GM12878 (cell line): Measurements from ENCODE around the gene FGD3. TPM values are rescaled to one million over a fixed set of nuclear protein-coding genes. Genes with fewer than 3 reads are reported as not detected.

Experiments
- BHLHE40 ChIP-seq, 2 experiments: fragments of 450-650 bp in 1 of 2; IDR thresholded peaks; 2 replicates each; pipeline ENCODE4 v1.6.1; 2011 to 2017; ENCODE audit warnings: low read depth in 2 of 2, borderline replicate concordance in 1 of 2, improper control_type of control experiment in 1 of 2, low read length in 1 of 2, mild to moderate bottlenecking in 1 of 2
- IKZF1 ChIP-seq: fragments of 450-650 bp; conservative IDR thresholded peaks from 2 replicates; pipeline ENCODE4 v1.6.1; 2017; ENCODE audit warnings: antibody characterized with exemption, mild to moderate bottlenecking
- KLF5 ChIP-seq: fragments of 450-650 bp; IDR thresholded peaks from 2 replicates; pipeline ENCODE4 v1.6.1; 2014; ENCODE audit warnings: mild to moderate bottlenecking; ENCODE audit not compliant: partially characterized antibody
- MEF2B ChIP-seq: fragments of 450-650 bp; IDR thresholded peaks from 2 replicates; pipeline ENCODE4 v1.6.1; 2018; ENCODE audit warnings: mild to moderate bottlenecking, moderate library complexity; ENCODE audit not compliant: partially characterized antibody, poor library complexity, severe bottlenecking
- MTA2 ChIP-seq: fragments of 450-650 bp; IDR thresholded peaks from 2 replicates; pipeline ENCODE4 v1.6.1; 2016; ENCODE audit warnings: low read depth, mild to moderate bottlenecking, moderate library complexity
- MYC ChIP-seq: IDR thresholded peaks from 2 replicates; pipeline ENCODE4 v1.6.1; 2011; ENCODE audit warnings: mild to moderate bottlenecking, low read length, moderate library complexity, inconsistent platforms; ENCODE audit not compliant: insufficient read depth, insufficient replicate concordance, insufficient read length, severe bottlenecking
- NBN ChIP-seq: fragments of 450-650 bp; IDR thresholded peaks from 2 replicates; pipeline ENCODE4 v1.6.1; 2016
- POLR2A ChIP-seq: IDR thresholded peaks from 2 replicates; pipeline ENCODE4 v1.6.1; 2011; ENCODE audit warnings: low read depth, mild to moderate bottlenecking, low read length
- POLR2AphosphoS5 ChIP-seq: IDR thresholded peaks from 2 replicates; pipeline ENCODE4 v1.6.1; 2011; ENCODE audit warnings: mild to moderate bottlenecking, low read length, inconsistent platforms
- RB1 ChIP-seq: fragments of 450-650 bp; formaldehyde crosslinking; IDR thresholded peaks from 2 replicates; pipeline ENCODE4 v1.6.1; 2017; ENCODE audit warnings: mild to moderate bottlenecking, borderline replicate concordance
- SUPT20H ChIP-seq: IDR thresholded peaks from 2 replicates; pipeline ENCODE4 v1.6.1; 2011; ENCODE audit warnings: low read depth, mild to moderate bottlenecking, low read length, moderate library complexity, borderline replicate concordance; ENCODE audit not compliant: control insufficient read depth
- TARDBP ChIP-seq: IDR thresholded peaks from 2 replicates; pipeline ENCODE4 v1.6.1; 2016; ENCODE audit warnings: borderline replicate concordance
- ZNF592 ChIP-seq: fragments of 450-650 bp; IDR thresholded peaks from 2 replicates; pipeline ENCODE4 v1.6.1; 2017; ENCODE audit warnings: mild to moderate bottlenecking, moderate library complexity
- polyA plus RNA-seq, 11 experiments: library from polyadenylated mRNA; depleted of rRNA in 4 of 11; unstranded in 6 of 11; stranded (reverse) in 5 of 11; fragments of >200 nt; fragmentation: Nextera tagmentation in 4 of 11; fragmentation: Illumina TruSeq in 1 of 11; extraction: Ambion mirVana in 4 of 11; extraction: Trizol in 1 of 11; gene quantifications; 1 replicate in 1 of 11; 2 replicates in 10 of 11; pipeline versions ENCODE4 v1.2.1 to v1.2.3, GENCODE V29; 2011 to 2016; ENCODE audit warnings: inconsistent platforms in 2 of 11, missing spikeins in 2 of 11, low read depth in 1 of 11
- total RNA-seq, 4 experiments: library from RNA; depleted of rRNA in 3 of 4; stranded (reverse); fragments of >200 nt in 3 of 4; fragmentation: Illumina TruSeq in 1 of 4; extraction: Trizol in 1 of 4; gene quantifications; 2 replicates each; pipeline versions ENCODE4 v1.2.1 to v1.2.3, GENCODE V29; 2013 to 2021
- TF ChIP-seq, protein P1 (sequence below): fragments of 450-650 bp; formaldehyde crosslinking; IDR thresholded peaks from 2 replicates; pipeline ENCODE4 v1.5.0; 2022; ENCODE audit warnings: mild to moderate bottlenecking, missing genetic modification characterization
- TF ChIP-seq, protein P2 (sequence below): IDR thresholded peaks from 2 replicates; pipeline ENCODE4 v1.6.1; 2012; ENCODE audit warnings: mild to moderate bottlenecking, low read depth, low read length

The FGD3 gene
- total and polyA plus RNA-seq, 10 of the 15 experiments (the other 5 are each of a cell fraction or from before 2014, with no cell fraction given), result 0.26 to 18.1 (median 12.4) TPM

- TF ChIP-seq, protein P1, sequence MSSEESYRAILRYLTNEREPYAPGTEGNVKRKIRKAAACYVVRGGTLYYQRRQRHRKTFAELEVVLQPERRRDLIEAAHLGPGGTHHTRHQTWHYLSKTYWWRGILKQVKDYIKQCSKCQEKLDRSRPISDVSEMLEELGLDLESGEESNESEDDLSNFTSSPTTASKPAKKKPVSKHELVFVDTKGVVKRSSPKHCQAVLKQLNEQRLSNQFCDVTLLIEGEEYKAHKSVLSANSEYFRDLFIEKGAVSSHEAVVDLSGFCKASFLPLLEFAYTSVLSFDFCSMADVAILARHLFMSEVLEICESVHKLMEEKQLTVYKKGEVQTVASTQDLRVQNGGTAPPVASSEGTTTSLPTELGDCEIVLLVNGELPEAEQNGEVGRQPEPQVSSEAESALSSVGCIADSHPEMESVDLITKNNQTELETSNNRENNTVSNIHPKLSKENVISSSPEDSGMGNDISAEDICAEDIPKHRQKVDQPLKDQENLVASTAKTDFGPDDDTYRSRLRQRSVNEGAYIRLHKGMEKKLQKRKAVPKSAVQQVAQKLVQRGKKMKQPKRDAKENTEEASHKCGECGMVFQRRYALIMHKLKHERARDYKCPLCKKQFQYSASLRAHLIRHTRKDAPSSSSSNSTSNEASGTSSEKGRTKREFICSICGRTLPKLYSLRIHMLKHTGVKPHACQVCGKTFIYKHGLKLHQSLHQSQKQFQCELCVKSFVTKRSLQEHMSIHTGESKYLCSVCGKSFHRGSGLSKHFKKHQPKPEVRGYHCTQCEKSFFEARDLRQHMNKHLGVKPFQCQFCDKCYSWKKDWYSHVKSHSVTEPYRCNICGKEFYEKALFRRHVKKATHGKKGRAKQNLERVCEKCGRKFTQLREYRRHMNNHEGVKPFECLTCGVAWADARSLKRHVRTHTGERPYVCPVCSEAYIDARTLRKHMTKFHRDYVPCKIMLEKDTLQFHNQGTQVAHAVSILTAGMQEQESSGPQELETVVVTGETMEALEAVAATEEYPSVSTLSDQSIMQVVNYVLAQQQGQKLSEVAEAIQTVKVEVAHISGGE (CRISPR knock-in tag), result no peak
- TF ChIP-seq SUPT20H, result no peak
- peak; percentile 84 for TF ChIP-seq POLR2A
- TF ChIP-seq TARDBP, result peak; percentile 77; the same call in 1 of the 2 replicates
- TF ChIP-seq POLR2AphosphoS5, result peak; percentile 91
- peak; percentile 92 for TF ChIP-seq IKZF1
- 0 out of 2 replicates have a peak, but pooled peaks have one; percentile 53 for TF ChIP-seq ZNF592
- TF ChIP-seq, protein P2, sequence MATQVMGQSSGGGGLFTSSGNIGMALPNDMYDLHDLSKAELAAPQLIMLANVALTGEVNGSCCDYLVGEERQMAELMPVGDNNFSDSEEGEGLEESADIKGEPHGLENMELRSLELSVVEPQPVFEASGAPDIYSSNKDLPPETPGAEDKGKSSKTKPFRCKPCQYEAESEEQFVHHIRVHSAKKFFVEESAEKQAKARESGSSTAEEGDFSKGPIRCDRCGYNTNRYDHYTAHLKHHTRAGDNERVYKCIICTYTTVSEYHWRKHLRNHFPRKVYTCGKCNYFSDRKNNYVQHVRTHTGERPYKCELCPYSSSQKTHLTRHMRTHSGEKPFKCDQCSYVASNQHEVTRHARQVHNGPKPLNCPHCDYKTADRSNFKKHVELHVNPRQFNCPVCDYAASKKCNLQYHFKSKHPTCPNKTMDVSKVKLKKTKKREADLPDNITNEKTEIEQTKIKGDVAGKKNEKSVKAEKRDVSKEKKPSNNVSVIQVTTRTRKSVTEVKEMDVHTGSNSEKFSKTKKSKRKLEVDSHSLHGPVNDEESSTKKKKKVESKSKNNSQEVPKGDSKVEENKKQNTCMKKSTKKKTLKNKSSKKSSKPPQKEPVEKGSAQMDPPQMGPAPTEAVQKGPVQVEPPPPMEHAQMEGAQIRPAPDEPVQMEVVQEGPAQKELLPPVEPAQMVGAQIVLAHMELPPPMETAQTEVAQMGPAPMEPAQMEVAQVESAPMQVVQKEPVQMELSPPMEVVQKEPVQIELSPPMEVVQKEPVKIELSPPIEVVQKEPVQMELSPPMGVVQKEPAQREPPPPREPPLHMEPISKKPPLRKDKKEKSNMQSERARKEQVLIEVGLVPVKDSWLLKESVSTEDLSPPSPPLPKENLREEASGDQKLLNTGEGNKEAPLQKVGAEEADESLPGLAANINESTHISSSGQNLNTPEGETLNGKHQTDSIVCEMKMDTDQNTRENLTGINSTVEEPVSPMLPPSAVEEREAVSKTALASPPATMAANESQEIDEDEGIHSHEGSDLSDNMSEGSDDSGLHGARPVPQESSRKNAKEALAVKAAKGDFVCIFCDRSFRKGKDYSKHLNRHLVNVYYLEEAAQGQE, result no peak
- TF ChIP-seq KLF5, result peak; percentile 81
- TF ChIP-seq MEF2B, result peak; percentile 81
- no peak for TF ChIP-seq MYC
- peak; percentile 89 for TF ChIP-seq MTA2
- no peak; the same call in 1 of the 2 replicates for TF ChIP-seq RB1
- TF ChIP-seq NBN, result peak; percentile 96
- peak; percentile 83 to 89; a peak in 3 of 4 replicates for TF ChIP-seq BHLHE40 (IDR thresholded peaks at IDR 0.05; ENCODE audit: borderline replicate concordance in 1 of 2, low read depth in 2 of 2, low read length in 1 of 2)
These were observed 117.2 kb downstream of the FGD3 start (continued) for GRCh38 chr9:93064392-93065134.
